ENCODE results near the gene SETD2. TPM values are rescaled to one million over a fixed set of nuclear protein-coding genes. Genes with fewer than 3 reads are reported as not detected.
A peak's percentile ranks its signal among the peaks of the same experiment; 100 is the strongest.

SETD2 gene
- total and polyA plus RNA-seq, 2 donors (not counting 1 experiment from before 2014, with no cell fraction given): 22.6 to 91.4 TPM

GRCh38 chr3:47086071-47086470 is 77.8 kb downstream of the SETD2 start:
- Mint-ChIP-seq H3K4me1 (peaks cover 17% of the 10 kb centered on the region), H3K27me3 (no peaks in the 10 kb centered on the region), H3K4me3 (no peak overlapping the region), H3K9me3 (ENCODE audit: insufficient read depth) (no peaks in the 10 kb centered on the region), H3K27ac (no peak overlapping the region)
- H3K36me3 ChIP-seq (replicated peaks in 1 of 2; ENCODE audit: control extremely low read depth in 1 of 2, control insufficient read depth in 1 of 2, extremely low read depth in 1 of 2, insufficient read depth in 2 of 2, low read length in 1 of 2): peaks cover 0 to 77% of the 10 kb centered on the region in 2 experiments
- H3K9me3 ChIP-seq (ENCODE audit: control extremely low read depth in 1 of 3, control insufficient read depth in 2 of 3, insufficient read depth in 1 of 3, low read length in 2 of 3): no peaks in the 10 kb centered on the region
- H3K79me2 ChIP-seq (ENCODE audit: control insufficient read depth, insufficient read depth, low read length): peaks cover 17% of the 10 kb centered on the region
- CTCF ChIA-PET: no interaction called here
- TF ChIP-seq CTCF (IDR thresholded peaks at IDR 0.05) (no peak), EZH2 (IDR thresholded peaks at IDR 0.05; ENCODE audit: borderline replicate concordance, insufficient read depth, low read depth, low read length, poor library complexity, severe bottlenecking) (no peak)
- intact Hi-C loops (cut with micrococcal nuclease): loop anchor here (10.0 kb wide), 1 partner anchor 239 kb away; no protein-coding TSS in a partner anchor
- POLR2A ChIA-PET: no interaction called here
- H3K4me2 ChIP-seq (replicated peaks; ENCODE audit: low read depth, low read length, poor library complexity, severe bottlenecking): no peak overlapping the region
- H3K27ac ChIP-seq (ENCODE audit: low read length in 2 of 2): no peak overlapping the region
- no peak overlapping the region for H3K9ac ChIP-seq (ENCODE audit: low read length)
- WGBS (ENCODE audit: insufficient coverage): no CpG with 5 or more reads among the region's 7 CpGs
- peaks cover 0 to 6% of the 10 kb centered on the region in 2 donors for H3K4me1 ChIP-seq (ENCODE audit: control insufficient read depth in 2 of 2, insufficient read depth in 2 of 2, low read length in 2 of 2)
- H3K27me3 ChIP-seq (replicated peaks in 1 of 4; ENCODE audit: control extremely low read depth in 1 of 4, control insufficient read depth in 3 of 4, insufficient read depth in 4 of 4, low read length in 3 of 4): no peaks in the 10 kb centered on the region
- H2AFZ ChIP-seq (ENCODE audit: insufficient read depth, low read depth, low read length, poor library complexity, severe bottlenecking): no peak overlapping the region
- DNase-seq (no peak), ATAC-seq (ENCODE audit: low read depth) (no peak)
- no peak overlapping the region for H3K4me3 ChIP-seq (ENCODE audit: control extremely low read depth in 1 of 5, extremely low read depth in 1 of 5, insufficient read depth in 1 of 5, low read depth in 2 of 5, low read length in 4 of 5)
- H4K20me1 ChIP-seq (ENCODE audit: control insufficient read depth, insufficient read depth, low read length, poor library complexity, severe bottlenecking): peaks cover 13% of the 10 kb centered on the region

- POLR2A ChIA-PET: no interaction called here
Measured at GRCh38 chr3:47083786-47084185, 80.1 kb downstream of the SETD2 start.

More at GRCh38 chr3:47083786-47084185, 80.1 kb downstream of the SETD2 start:
- H3K9me3 ChIP-seq (ENCODE audit: control extremely low read depth in 1 of 3, control insufficient read depth in 2 of 3, insufficient read depth in 1 of 3, low read length in 2 of 3): no peaks in the 10 kb centered on the region
- peak overlapping the region; percentile 22 to 39 for H3K27ac ChIP-seq (ENCODE audit: low read length in 2 of 2)
- peaks cover 8 to 77% of the 10 kb centered on the region in 2 experiments for H3K36me3 ChIP-seq (replicated peaks in 1 of 2; ENCODE audit: control extremely low read depth in 1 of 2, control insufficient read depth in 1 of 2, extremely low read depth in 1 of 2, insufficient read depth in 2 of 2, low read length in 1 of 2)
- H3K4me3 ChIP-seq (ENCODE audit: control extremely low read depth in 1 of 5, extremely low read depth in 1 of 5, insufficient read depth in 1 of 5, low read depth in 2 of 5, low read length in 4 of 5): peak overlapping the region in 1 of 5 experiments; percentile 42
- H3K4me1 ChIP-seq (ENCODE audit: control insufficient read depth in 2 of 2, insufficient read depth in 2 of 2, low read length in 2 of 2): peaks cover 0 to 6% of the 10 kb centered on the region in 2 donors
- WGBS (ENCODE audit: insufficient coverage): no CpG with 5 or more reads among the region's 3 CpGs
- H2AFZ ChIP-seq (ENCODE audit: insufficient read depth, low read depth, low read length, poor library complexity, severe bottlenecking): no peak overlapping the region
- intact Hi-C loops (cut with micrococcal nuclease): loop anchor here (10.0 kb wide), 1 partner anchor 241 kb away; no protein-coding TSS in a partner anchor
- H3K4me1 Mint-ChIP-seq: peaks cover 17% of the 10 kb centered on the region
- TF ChIP-seq CTCF (IDR thresholded peaks at IDR 0.05): no peak
- TF ChIP-seq EZH2 (IDR thresholded peaks at IDR 0.05; ENCODE audit: borderline replicate concordance, insufficient read depth, low read depth, low read length, poor library complexity, severe bottlenecking): no peak
- H3K79me2 ChIP-seq (ENCODE audit: control insufficient read depth, insufficient read depth, low read length): peaks cover 26% of the 10 kb centered on the region
- no peaks in the 10 kb centered on the region for H3K27me3 ChIP-seq (replicated peaks in 1 of 4; ENCODE audit: control extremely low read depth in 1 of 4, control insufficient read depth in 3 of 4, insufficient read depth in 4 of 4, low read length in 3 of 4)
- ATAC-seq (ENCODE audit: low read depth) (no peak), DNase-seq (peak; percentile 40)
- H3K27me3 Mint-ChIP-seq: no peaks in the 10 kb centered on the region
- H3K9me3 Mint-ChIP-seq (ENCODE audit: insufficient read depth): no peaks in the 10 kb centered on the region
- CTCF ChIA-PET: interaction anchor here (1.1 kb wide), 1 partner anchor 81 kb away, joined by 3 read pairs; the partner anchor contains the start of gene SETD2
- no peak overlapping the region for H3K4me2 ChIP-seq (replicated peaks; ENCODE audit: low read depth, low read length, poor library complexity, severe bottlenecking)
- peak overlapping the region; percentile 65 for H3K4me3 Mint-ChIP-seq
- H3K27ac Mint-ChIP-seq: peak overlapping the region; percentile 76
- no peak overlapping the region for H3K9ac ChIP-seq (ENCODE audit: low read length)
- H4K20me1 ChIP-seq (ENCODE audit: control insufficient read depth, insufficient read depth, low read length, poor library complexity, severe bottlenecking): peaks cover 13% of the 10 kb centered on the region

Data from B cell (primary cell).